Measurements from ENCODE around the gene ZNF469. TPM values are rescaled to one million over a fixed set of nuclear protein-coding genes. Genes with fewer than 3 reads are reported as not detected.

Gene ZNF469
- total and polyA plus RNA-seq, 9 of the 15 experiments (the other 6 are each of a cell fraction or from before 2014, with no cell fraction given): 0.01 to 0.04 TPM; not detected in 7

DNA sequence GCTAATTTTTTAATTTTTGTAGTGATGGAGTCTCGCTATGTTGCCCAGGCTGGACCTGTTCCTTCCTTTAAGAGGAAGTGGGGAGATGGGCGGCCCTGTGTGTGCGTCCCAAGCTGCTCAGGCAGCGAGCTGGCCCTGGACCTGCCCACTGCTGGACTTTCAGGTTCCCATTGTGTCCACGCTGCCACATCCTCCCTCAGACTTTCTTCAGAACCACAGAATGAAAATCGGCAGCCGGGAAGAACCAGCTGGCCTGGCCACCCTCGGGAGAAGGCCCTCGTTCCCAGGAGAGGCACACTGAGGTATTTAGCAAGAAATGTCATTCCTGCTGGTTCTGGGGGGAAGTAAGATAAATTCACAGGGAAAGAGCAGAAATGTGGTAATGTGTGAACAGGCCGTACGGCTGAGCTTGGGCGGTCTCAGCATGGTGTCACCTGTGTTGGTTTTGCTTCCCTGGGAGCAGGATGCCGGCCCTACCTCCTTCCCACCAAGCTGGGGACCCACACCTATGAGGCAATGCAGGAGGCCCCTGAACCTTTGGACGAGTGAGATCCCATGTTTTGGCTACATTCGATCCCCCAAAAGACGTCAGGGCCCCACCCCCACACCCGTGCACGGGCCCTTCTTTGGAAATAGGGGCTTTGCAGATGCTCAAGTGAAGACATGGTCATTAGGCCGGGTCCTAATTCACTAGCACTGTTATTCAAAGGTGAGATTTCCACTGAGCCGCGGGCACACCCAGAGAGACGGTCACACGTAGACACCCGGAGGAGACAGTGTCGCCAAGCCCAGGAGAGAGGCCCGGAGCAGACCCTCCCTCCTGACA lies 35.9 kb upstream of the ZNF469 start:
- in situ Hi-C loops (cut with MboI): no loop called here
- FAIRE-seq (no peak), DNase-seq (ENCODE audit: extremely low read depth in 1 of 4, low spot score in 3 of 4) (no peak), ATAC-seq (no peak)
- ChIA-PET POLR2A (no interaction called here), CTCF (ENCODE audit: low intra/inter-chr PET ratio) (no interaction called here)
- H3K9ac ChIP-seq (ENCODE audit: insufficient read depth in 1 of 2, low read depth in 2 of 2, low read length in 2 of 2): no peak overlapping the region
- peak; percentile 38; the same call in 1 of the 2 replicates for TF ChIP-seq ZNF121 (CRISPR knock-in tag; conservative IDR thresholded peaks at IDR 0.05)
- TF ChIP-seq CC2D1A (IDR thresholded peaks at IDR 0.05): no peak
- TF ChIP-seq SPI1 (IDR thresholded peaks at IDR 0.05; ENCODE audit: borderline replicate concordance, low read depth, low read length): 0 out of 2 replicates have a peak, but pooled peaks have one; percentile 41
- no peaks in the 10 kb centered on the region for H3K36me3 ChIP-seq (ENCODE audit: control insufficient read depth, insufficient read depth, low read length)
- H3K27ac ChIP-seq (ENCODE audit: extremely low read depth, low read depth, low read length): no peak overlapping the region
- no TSS peak for BruUV-seq (replicated peaks)
- H4K20me1 ChIP-seq (replicated peaks; ENCODE audit: control insufficient read depth, insufficient read depth, low read length): peaks cover 6% of the 10 kb centered on the region; the same call in 1 of the 2 replicates
- 50% methylated on average over 25 of the region's 26 CpGs for WGBS (ENCODE audit: insufficient coverage, low coverage, missing lambda C conversion rate)
- H3K9me1 ChIP-seq (ENCODE audit: control insufficient read depth, insufficient read depth, low read length): no peaks in the 10 kb centered on the region
- H3K79me2 ChIP-seq (ENCODE audit: control insufficient read depth, insufficient read depth, low read length): no peaks in the 10 kb centered on the region
- intact Hi-C loops (cut with micrococcal nuclease): no loop called here
- H2AFZ ChIP-seq (ENCODE audit: low read depth, low read length): no peak overlapping the region
- H3K4me1 ChIP-seq (replicated peaks in 1 of 2; ENCODE audit: control insufficient read depth in 2 of 2, insufficient read depth in 2 of 2, low read length in 2 of 2): peaks cover 0 to 49% of the 10 kb centered on the region in 2 experiments; a peak in 2 of 5 replicates
- 0 out of 5 replicates have a peak, but pooled peaks cover 0 to 4% of the 10 kb centered on the region in 2 experiments for H3K27me3 ChIP-seq (ENCODE audit: control insufficient read depth in 2 of 2, insufficient read depth in 2 of 2, low read length in 2 of 2)
- no peak overlapping the region for H3K4me3 ChIP-seq
- peaks cover 6% of the 10 kb centered on the region for H3K9me3 ChIP-seq (replicated peaks; ENCODE audit: control insufficient read depth, insufficient read depth, low read depth, low read length)
- H3K4me2 ChIP-seq (ENCODE audit: insufficient read depth, low read length): no peak overlapping the region

All from K562 (cell line).